CD4-positive, alpha-beta T cell treated with Interferon gamma for 1 hour (primary cell): ENCODE measurements around the gene CTSL.
"Not testable (repeated sequence)": the region's sequence is repeated elsewhere in the genome, so short reads cannot be mapped to it uniquely, and the experiment has no call there.

Source experiments
- DNase-seq: peaks from one replicate; pipeline ENCODE4 v3.0.0-alpha.2; 2020

Gene CTSL

DNA sequence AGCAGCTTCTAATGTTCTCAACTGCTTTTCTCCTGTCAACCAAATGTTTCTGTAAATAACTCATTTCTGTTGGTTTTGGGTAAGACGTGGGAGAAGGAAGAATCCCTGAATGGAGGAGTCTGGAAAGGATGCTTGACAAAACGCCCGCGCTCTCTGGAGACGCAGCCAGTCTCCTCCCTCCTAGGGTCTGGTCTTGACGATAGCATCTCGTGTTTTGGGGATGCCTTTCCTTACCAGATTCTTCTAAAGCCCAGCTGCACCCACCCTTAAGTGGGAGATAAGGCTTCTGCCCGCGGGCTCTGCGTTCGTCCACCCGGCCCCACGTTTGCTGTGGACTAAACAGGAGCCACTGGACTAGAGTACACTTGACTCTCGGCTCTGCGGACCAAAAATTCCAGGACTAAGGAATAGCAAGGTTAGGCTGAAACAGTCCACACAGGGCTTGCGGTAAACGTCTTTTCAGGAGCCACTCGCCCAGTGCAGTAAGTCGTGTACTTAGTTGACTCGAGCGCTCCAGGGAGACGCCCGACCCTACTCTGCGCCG, 491 bp upstream of the CTSL start:
- DNase-seq: no peak

DNA sequence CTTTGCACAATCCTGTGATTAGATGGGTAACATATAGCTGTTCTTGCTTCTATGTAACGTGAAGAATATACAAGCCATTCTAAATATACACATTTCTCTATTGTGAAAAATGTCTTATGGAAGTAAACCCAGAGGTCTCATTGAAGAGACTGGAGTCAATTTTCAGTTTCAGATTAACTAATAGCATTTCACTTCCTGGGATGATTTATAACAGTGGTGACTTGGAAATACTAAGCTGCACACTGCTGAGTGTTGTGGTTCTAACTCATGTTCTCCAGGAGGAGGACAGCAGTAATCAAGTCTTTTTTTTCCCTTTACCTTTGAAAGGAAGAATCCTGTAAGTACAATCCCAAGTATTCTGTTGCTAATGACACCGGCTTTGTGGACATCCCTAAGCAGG, 3.3 kb downstream of the CTSL start:
- no peak for DNase-seq

DNA sequence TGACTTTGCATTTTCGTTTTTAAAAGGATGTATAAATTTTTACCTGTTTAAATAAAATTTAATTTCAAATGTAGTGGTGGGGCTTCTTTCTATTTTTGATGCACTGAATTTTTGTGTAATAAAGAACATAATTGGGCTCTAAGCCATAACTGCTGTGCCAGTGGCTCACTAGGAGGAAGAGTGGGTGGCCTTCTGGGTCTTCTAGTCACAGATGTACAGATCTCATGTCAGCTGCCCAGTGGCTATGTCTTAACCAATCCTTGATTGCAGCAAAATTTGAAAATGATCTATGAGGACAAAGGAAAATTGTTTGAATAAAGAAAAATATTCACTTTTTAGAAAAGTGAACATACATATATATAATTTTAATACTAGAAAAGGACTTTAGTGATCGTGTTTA, 5.4 kb downstream of the CTSL start:
- no peak for DNase-seq

DNA sequence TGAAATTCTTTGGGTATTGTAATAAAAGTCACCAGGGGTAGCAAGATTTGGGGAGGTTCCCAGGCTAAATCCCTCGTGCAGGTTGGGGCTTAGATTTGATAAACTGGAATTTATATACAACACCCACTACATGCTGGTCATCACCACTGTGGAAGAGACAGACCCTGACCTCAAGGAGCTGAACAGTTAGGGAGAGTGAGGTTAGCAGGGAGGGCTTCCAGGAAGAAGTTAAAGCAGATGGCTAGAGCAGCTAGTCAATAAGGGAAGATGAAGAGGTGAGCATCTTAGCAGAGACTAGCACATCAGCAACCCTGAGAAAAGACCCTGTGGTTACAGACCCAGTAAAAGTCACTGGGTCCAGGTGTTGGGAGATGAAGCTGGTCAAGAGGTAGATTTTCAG, 6.4 kb downstream of the CTSL start:
- no peak for DNase-seq

DNA sequence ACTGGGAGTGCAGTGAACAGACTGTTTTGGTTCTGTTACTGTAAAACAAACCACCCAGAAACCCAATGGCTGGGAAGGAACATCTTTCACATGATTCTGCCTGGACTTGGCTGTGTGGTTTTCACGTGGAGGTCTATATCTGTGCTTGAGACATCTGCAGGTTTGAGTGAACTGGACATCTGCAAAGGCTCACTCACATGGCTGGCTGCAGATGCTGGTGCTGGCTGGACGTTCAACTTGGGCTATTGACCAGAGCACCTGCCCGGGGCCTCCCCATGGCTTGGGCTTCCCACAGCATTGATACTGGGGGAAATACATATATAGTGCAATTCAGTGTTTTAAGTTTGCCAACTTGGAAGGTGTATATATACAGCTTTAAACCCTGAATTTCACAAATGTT, 6.8 kb downstream of the CTSL start:
- no peak for DNase-seq

DNA sequence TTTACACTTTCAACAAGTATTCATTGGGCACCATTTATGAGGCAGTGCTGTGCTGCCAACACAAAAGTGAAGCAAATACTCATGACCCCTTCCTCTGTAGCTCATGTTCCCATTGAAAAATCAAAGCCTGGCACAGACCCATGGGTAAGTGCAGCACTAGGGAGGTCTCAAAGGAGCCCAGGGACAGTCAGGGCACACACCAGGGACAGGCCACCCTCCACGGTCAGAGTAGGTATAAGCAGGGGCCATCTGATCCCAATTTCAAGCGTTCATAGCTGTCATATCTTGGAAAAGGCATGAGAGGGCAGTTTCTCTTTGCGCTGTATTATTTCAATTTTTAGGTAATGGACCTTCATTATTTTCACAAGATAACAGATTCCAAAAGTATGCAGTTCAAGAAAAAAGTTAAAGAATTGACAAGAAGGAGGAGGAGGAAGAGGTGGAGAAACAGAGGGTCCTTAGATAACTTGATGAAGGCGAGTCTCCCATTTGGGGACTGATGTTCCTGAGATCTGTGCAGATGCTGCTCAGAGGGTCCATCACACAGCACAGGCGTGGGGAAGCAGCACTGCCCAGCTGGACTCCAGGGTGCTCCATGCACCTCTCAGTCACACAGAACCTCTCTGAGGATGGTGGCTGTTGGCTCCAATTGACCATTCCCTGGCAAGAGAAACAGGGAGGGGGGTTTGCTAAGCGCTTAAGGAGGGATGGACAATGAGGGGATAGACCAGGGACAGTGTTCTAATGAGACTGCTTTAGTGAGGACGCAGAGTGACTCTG, 7.5 kb downstream of the CTSL start:
- DNase-seq: no peak

DNA sequence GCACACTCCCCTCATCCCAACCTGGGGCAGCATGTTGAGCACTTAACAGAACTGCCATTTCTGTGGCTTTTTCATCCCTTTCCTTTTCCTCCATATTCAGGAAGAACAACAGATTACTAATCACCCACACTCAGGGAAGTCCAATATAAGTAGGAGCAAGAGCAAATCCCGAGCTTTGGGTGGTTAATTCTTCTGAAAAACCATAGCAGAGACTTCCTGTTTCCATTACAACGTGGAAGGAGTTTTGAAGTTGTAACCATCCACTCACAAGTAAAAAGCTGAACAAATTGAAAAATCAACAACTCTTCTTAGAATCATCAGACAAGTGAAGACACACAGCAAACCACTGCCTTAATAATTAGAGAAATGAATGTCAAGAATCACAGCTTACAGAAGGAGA, 8.2 kb downstream of the CTSL start:
- DNase-seq: no peak

DNA sequence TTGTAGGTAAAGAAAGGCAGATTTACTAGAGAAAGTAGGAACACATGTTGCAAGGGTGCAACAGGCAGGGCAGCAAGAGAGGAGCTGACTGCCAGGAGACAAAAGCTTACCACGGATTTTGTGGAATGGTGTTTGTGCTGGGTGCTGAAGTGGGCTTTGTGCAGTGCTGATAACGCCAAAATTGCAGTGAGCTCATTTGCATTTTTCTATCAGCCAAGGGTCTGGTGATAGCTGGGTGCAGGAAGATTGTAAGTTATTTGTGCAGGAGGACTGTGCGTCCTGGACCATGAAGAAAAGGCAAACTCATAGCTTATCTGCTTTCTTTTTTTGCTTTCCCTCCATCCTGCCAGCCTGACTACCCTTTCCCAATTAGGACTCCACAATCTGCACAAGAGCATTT, 13.6 kb downstream of the CTSL start:
- no peak for DNase-seq

DNA sequence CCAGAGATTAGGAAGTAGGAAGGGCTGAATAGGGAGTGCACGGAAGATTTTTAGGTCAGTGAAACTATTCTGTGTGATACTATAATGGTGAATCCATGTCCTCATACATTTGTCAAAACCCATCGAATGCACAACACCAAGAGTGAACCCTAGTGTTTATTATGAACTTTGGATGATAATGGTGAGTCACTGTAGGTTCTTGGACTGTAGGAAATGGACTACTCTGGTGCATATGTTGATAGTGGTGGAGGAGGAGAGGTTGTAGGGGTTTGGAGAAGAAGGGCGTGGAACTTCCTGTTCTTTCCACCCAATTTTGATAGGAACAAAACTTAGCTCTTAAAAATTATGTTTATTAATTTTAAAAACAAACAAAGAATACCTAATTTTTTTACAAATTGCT, 14.3 kb downstream of the CTSL start:
- DNase-seq: no peak

DNA sequence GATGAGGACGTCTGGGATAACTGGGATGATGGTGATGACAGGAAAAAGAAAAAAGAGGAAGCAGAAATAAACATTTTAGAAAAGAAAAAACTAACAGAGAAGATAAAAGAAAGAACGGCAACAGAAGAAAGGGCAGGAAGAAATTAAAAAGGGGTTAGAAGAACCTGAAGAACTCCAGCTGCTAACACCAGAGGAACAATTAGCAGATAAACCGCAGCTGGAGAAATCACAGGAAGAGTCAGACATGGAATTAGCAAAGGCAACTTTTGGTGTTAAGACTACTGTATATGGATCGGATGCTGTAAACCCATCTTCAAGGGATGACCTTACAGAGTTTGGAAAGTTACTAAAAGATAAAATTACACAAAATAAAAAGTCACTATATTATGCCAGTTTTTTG, 15.4 kb downstream of the CTSL start:
- no peak for DNase-seq

DNA sequence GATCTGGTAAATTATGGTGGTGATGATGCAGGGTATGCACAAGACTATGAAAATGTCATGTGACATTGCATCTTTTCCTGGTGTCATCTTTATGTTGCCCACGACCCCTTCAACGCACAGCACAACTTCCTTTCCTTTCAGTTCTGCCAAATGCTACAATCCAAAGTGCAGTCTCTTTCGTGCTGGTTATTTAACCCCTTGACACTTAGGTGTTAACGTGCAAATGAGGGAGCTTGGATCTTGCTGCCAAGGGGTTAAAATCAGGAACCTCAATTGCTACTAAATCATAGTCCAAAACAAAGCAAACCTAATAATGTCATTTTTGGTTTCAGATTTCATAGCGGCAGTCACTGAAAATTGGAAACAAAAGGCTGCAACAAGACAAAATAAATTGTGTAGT, 16.0 kb downstream of the CTSL start:
- DNase-seq: no peak

DNA sequence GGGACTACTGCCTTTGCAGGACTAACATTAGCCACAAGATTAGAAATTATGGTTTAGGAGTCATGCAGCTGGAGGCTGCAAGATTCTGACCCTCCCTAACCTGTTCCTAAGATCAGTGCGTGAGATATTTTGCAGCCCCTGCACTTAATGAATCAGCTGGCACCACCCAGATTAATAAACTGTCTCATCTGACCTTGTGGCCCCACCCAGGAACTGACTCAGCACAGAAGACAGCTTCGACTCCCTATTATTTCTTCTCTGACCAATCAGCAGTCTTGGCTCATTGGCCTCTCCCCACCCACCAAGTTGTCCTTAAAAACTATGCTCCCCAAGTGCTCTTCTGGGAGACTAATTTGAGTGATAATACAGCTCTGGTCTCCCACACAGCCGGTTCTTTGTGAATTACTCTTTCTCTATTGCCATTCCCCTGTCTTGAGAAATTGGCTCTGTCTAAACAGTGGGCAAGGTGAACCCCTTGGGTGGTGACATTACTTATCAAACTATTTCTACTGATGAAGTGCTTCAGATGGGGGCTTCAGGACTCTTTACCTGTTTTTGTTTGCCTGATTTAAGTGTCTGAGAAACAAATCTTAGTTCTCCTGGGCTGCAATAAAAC, 17.0 kb downstream of the CTSL start:
- no peak for DNase-seq

DNA sequence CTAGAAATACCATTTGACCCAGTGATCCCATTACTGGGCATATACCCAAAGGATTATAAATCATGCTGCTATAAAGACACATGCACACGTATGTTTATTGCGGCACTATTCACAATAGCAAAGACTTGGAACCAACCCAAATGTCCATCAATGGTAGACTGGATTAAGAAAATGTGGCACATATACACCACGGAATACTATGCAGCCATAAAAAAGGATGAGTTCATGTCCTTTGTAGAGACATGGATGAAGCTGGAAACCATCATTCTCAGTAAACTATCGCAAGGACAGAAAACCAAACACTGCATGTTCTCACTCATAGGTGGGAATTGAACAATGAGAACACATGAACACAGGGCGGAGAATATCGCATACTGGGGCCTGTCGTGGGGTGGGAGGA, 18.3 kb downstream of the CTSL start:
- DNase-seq: not testable (repeated sequence)

DNA sequence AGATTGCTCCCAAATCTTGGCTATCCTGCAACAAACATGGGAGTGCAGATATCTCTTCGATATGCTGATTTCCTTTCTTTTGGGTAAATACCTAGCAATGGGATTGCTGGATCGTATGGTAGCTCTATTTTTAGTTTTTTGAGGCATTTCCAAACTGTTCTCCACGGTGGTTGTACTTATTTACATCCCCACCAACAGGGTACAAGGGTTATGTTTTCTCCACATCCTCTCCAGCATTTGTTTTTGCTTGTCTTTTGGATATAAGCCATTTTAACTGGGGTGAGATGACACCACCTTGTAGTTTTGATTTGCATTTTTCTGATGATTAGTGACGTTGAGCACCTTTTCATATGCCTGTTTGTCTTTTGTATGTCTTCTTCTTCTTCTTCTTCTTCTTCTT, 20.3 kb downstream of the CTSL start:
- no peak for DNase-seq

DNA sequence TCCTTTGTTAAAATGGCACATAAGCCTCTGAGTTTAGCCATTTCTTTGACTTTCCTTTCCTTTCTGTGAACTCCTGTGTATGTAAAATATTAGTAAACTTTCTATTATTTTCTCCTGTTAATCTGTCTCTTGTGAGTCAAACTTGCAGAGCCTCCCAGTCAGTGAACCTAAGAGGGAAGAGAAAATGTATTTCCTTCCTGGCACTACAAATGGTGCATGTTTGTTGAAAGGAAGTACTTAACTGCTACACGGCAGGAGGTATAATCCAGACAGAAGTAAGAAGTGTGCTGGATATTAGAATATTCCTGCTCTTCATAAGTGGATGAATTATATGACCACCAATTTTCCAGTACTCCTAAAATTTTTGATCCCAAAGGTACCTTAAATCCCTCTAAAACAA, 23.0 kb downstream of the CTSL start:
- no peak for DNase-seq

DNA sequence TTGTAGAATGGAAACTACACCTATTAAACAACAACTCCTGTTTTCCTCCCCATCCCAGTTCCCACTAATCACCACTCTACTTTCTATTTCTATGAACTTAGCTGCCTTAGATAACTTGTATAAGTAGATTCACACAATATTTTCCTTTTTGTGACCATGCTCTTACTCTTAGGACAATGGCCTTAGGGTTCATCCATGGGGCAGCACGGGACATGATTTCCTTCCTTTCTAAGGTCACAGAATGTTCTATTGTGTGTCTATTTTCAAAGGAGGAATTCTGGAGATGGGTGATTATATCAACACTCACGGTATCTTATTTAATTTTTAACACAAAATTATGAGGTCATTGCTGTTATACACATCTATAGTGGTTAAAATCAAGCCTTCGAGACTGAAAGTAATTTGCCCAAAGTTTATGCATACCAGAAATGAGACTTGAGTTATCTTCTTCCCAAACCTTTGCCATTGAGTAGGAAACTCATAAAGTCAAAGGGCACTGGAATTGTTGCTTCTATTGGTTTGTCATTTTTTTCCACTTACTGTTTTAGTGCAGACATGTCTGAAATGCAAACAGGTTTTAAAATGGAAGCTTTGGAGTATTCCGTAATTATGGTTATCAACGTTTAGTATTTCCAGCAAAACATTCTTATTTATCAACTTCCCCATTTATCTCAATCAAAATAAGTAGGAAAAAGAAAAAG, 23.6 kb downstream of the CTSL start:
- DNase-seq: no peak

DNA sequence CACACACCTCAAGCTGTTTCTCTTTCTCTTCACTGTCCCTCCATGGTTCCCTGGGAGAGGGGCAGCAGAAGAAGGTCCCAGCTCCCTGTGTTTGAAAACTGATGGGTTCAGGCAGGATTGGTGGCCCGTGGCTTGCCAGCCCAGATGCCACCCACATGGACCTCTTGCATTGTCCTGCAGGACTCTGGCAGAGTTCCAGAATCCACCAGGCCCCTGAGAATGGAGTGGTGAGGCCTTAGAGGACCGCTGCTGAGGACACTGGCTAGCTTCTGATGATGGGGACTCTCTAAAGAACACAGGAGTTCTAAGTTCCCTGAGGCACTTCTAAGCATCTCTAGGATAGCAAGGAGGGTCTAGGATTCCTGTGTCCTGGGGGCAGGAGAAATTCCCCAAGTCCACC, 24.8 kb downstream of the CTSL start:
- no peak for DNase-seq

DNA sequence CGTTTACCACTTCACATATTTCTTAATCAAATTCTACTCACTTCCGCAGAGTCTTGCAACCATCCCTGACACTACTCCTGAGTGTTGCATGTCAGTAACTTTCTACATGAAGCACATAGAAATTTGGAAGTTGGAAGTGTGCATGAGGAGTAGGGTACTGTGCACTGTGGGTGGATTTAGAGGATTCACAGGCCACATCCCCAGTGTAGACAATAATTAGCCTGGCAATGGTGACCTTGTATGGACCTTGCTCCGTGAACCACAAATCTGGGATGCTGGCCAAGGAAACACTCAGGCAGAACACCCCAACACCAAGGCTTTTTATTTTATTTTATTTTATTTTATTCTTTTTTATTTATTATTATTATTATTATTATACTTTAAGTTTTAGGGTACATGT, 25.5 kb downstream of the CTSL start:
- no peak for DNase-seq

DNA sequence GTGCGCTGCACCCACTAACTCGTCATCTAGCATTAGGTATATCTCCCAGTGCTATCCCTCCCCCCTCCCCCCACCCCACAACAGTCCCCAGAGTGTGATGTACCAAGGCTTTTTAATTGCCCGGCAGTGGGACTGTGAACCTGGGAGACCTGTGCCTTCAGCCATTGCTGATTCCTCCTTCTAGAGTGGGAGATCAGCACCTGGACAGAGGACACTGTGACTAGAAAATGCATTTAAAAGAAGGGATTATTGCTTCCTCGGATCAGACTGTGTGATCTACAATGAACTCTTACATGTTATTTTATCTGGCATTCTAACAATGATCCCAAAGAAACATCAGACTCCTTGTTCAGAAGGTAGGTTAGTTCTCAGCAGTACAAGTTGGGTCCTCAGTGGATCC, 25.9 kb downstream of the CTSL start:
- no peak for DNase-seq

DNA sequence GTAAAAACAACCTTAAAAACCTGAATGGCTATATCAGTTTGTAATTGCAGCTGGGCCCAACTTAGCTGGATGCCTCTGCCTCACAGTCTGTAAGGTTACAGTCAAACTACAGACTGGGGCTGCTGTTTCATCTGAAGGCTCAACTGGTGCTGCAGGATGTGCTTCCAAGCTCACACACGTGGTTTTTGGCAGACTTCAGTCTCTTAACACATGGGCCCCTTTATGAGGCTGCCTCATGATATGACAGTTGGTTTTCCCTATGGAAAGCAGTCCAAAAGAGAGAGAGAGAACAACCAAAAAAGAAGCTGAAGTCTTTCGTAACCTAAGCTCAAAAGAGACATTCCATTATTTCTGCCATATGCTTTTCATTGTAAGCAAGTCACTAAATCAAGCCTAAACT, 27.4 kb downstream of the CTSL start:
- no peak for DNase-seq

DNA sequence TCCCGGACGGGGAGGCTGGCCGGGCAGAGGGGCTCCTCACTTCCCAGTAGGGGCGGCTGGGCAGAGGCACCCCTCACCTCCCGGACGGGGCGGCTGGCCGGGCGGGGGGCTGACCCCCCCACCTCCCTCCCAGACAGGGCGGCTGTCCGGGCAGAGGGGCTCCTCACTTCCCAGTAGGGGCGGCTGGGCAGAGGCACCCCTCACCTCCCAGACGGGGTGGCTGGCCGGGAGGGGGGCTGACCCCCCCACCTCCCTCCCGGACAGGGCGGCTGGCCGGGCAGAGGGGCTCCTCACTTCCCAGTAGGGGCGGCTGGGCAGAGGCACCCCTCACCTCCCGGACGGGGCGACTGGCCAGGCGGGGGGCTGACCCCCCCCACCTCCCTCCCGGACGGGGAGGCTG, 32.4 kb downstream of the CTSL start:
- DNase-seq: not testable (repeated sequence)

DNA sequence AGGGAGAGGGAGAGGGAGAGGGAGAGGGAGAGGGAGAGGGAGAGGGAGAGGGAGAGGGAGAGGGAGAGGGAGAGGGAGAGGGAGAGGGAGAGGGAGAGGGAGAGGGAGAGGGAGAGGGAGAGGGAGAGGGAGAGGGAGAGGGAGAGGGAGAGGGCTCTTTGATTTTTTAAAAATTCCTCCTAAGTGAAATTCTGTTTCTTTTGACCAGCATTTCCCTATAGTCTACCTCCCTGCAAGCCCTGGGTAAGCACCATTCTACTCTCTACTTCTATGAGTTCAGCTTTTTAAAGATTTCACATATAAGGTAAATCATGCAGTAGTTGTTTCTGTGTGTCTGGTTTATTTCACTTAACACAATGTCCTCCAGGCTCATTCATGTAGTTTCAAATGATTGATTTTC, 34.1 kb downstream of the CTSL start:
- DNase-seq: not testable (repeated sequence)

DNA sequence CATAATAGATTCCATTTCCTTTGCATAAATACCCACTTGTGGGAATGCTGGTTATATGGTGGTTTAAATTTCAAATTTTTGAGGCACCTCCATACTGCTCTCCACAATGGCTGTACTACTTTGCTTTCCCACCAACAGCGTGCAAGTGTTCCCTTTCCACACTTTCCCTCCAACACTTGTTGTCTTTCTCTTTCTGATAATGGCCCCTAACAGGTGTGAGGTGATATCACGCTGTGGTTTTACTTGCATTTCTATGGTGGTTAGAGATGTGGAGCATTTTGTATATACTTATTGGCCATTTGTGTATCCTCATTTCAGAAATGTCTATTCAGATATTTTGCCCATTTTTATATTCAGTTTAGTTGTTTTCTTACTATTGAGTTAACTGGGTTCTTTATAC, 34.6 kb downstream of the CTSL start:
- DNase-seq: no peak

DNA sequence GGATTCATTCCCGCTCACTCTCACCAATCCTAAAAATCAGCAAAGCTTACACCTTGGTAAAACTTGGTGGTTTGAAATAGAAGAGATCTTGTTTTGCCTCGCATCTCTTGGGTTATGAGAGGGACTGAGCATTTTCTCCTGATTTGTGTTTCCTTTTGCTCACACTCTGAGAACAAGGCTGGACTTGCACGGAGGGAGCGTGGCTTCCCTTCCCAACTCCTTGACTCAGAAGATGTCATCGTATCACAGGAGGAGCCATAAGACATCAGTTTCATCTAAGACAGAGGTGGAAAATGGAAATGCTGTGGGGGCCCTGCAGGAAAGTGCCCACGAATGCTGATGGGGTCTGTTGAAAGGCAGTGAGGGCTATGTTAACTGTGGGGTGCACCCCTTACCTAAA, 37.4 kb downstream of the CTSL start:
- no peak for DNase-seq
